RCC 7860 (cell line): ENCODE measurements around the gene LY6G6C.
A peak's percentile ranks its signal among the peaks of the same experiment; 100 is the strongest.

ENCODE experiments used
- DNase-seq: peaks from one replicate; pipeline ENCODE4 v3.0.0-alpha.2; 2015; ENCODE audit warnings: low spot score
- FAIRE-seq: peaks from 2 replicates; lab custom pipeline; 2012; peaks lifted over from hg19 to GRCh38; lab: Jason Lieb, UNC

The LY6G6C gene

DNA sequence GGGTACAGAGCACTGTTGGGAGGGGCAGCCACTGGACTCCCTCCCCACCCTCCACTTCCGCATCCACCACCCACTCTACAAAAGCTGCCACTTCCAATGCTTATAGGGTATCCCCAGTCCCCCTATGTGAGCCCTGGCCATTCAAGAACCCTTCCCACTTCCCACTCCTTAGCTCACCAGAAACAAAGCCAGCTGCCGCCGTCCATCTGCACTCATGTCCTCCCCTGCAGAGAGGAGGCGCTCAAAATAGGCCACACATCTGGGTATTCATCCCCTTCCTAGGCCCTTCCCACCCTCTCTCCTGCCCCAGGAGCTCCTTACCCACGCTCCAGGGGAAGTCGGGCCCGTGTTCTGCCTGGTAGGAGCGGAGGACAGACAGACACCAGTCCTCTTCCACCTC, 34.2 kb downstream of the LY6G6C start:
- FAIRE-seq (no peak), DNase-seq (no peak)

DNA sequence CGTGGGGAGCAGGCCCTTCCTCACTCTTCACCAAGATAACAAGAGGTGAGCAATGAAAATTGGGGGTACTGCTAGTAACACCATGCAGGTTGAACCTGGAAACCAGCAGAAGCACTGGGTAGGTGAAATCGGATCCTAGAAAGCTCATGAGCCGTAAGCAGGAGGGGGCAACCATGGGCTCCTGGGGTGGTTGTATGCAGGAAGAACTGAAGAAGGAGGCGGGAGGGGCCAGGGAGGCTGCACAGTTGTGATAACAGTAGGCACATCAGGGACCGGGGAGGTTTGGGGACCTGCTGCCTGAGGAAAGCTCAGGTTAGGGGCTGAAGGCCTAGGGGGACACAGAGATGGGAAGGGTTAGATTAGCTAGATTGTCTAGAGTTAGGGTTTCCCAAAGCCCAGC, 35.1 kb downstream of the LY6G6C start:
- no peak for DNase-seq
- FAIRE-seq: no peak

DNA sequence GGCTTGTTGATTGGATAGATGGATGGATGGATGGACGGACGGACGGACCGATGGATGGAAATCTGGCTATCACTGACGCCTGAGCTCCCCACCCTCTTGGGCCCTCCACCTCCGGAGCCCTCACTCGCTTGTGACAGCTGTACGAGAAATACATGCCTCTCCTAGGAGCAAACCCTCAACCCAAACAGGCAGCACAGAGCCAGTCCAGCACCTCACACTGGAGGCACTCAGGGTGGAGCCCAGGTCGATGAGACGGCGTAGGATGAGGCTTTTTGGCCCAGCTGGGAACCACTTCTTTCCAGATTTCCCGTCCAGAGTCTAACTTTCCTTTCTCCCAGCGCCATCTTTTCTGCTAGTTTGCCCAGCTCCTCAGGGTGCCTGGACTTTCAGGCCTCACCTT, 38.0 kb downstream of the LY6G6C start:
- FAIRE-seq (no peak), DNase-seq (no peak)

DNA sequence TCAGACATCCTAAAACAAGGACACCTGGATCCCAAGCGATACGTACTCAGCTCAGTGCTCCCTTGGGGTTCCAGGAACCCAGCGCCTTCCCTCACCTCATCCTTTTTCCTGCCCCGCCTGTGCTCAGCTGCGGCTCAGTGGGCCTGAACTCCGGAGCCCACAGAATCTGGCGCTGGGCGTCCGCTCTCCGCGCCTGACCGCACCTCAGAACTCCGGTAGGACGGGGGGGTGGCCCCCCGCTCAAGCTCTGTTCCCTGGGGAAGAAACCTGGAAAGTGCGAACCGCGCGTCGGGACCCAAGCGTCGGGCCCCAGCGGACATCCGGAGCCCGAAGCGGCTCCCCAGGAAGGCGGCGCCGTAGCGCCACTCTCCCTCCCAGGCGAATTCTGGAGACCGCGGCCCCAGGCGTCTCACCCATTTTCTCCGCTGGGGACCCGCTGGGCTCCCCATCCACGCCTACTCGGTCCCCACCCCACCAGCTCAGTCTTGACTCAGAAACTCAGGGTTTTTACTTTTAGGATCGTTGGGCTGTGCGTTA, 40.3 kb downstream of the LY6G6C start:
- no peak for FAIRE-seq
- DNase-seq: no peak

DNA sequence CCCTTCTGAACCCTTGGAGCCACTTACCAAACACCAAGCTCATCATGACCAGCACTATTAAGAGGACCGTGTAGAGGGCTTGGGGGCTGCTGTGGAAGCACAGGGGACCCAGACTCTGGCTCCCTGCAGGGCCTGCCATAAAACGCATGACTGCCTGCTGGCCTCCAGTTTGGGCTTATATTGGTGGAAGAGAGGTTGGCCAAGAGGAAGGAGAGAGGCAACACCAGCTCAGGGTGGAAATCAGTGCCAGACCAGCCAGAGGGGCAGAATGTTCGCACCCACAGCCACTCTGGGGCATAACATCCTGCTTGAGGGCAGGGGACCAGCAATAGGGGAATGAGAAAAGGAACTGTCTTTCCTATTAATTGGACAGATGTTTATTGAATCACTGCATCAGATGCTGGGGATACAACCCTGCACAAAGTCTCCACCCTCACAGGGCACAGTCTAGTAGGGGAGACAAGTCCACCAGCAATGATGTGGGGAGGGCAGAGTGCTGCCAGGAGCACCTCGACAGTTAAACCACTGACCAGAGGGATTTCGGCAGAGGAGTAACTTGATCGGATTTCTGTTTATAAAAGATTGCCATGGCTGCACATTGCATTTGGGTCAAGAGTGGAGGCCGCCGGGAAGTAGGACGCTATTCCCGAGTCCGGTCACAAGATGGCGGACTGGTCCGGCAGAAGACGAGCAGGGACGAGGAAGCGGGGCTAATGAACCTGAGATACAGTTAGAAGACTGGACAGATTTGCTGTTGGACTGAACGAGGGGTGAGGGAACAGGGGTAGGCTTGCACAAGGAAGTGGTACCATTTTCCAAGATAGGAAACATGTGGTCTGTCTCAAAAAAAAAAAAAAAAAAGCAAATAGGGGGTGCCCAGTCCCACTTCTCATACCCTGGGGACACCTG, 41.1 kb downstream of the LY6G6C start, which contains the start of gene LY6G5C:
Gene LY6G5C (minus strand): TSS at position 842 of the 909 bp plus-strand sequence. CDS start 694 bp downstream, at position 148.
- peak; percentile 67 for DNase-seq
- FAIRE-seq: no peak

DNA sequence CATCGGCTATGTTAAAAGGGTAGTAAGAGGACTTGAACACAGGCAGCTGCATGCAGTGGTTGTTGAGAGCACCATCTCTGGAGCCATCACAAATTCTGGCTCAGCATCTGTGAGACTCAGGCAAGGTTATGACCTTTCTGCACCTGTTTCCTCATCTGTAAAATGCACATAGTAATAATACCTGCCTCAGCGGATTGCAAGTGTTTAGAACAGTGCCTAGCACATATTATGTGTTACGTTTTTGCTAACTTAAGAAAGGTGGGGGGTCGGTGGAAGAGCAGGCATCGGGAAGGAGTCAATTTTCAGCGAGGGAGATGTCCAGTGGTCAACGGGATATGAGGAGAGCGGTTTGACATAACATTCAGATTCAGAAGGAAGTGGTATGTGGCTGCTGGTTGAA, 43.6 kb downstream of the LY6G6C start:
- FAIRE-seq (no peak), DNase-seq (no peak)

DNA sequence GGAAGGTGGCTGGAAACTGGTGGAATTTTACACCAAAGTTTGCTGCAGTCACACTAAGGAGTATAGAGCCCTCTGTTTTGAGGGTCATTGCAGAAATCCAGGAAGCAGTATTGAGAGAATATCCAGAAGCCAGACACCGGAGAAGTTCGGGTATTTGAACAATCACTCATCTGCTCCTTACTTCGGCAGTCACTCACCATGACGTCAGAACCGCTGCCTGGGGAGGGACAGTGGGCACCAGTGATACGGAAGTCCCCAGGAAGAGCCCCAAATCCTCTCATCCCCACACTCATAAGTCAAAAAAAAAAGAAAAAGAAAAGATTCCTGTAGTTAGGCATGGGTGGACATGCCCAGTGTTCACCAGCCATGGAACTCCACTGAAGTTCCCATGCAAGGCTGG, 44.6 kb downstream of the LY6G6C start:
- FAIRE-seq: no peak
- DNase-seq: no peak

DNA sequence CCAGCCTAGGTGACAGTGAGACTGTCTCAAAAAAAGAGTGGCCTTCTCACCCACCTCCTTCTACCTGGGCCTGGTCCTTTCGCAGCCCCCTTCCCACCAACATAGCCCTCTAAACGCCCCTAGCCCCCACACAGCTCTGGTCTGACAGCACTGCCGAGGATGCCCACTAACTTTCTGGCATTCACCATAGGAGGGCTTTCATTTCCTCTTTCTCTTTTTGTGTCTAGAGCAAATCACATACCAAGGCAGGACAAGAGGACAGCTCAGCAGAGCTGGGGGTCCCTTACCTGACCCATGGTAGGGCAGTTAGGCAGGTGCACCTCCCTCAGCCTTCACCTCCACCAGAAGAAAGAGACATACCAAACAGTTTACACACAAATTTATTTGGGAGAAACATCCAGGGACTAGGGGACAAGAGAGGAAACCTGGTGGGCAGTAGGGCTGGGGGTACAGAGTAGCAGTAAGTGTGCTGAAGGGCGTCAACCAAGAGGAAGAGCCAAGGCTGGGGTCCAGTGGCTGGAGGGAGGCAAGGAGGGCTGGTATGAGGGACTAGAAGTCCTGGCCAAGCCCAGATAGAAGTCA, 45.1 kb downstream of the LY6G6C start:
- DNase-seq (no peak), FAIRE-seq (no peak)

DNA sequence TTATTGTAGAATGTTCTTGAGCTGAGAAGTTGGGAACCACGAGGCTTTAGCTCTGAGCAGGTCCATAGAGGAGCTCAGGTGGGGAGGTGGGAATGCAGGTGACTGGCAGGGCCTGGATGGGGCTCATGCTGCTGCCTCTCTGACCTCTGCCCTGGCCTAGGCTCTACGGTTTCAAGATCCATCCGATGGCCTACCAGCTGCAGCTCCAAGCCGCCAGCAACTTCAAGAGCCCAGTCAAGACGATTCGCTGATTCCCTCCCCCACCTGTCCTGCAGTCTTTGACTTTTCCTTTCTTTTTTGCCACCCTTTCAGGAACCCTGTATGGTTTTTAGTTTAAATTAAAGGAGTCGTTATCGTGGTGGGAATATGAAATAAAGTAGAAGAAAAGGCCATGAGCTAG, 51.9 kb downstream of the LY6G6C start, which contains the start of gene LY6G5B:
Gene LY6G5B (plus strand): TSS at position 301 of the 400 bp plus-strand sequence. CDS start 975 bp downstream, outside the sequence.
- no peak for FAIRE-seq

More for the DNA sequence above, 51.9 kb downstream of the LY6G6C start, which contains the start of gene LY6G5B:
- DNase-seq: no peak
